CD14-positive monocyte (primary cell): Measurements from ENCODE around the gene IER3IP1. TPM values are rescaled to one million over a fixed set of nuclear protein-coding genes. Genes with fewer than 3 reads are reported as not detected.

ENCODE experiments used
- DNase-seq, 3 donors: peaks; one replicate each; pipeline ENCODE4 v3.0.0-alpha.2; 2011 to 2022
- H2AFZ ChIP-seq: 2 replicates; pipeline ENCODE4 v1.6.0; 2012; ENCODE audit warnings: mild to moderate bottlenecking, low read depth, low read length, inconsistent platforms; ENCODE audit not compliant: insufficient read depth, poor library complexity, severe bottlenecking
- H3K27ac ChIP-seq, 2 donors: 1 replicate in 1 of 2; 2 replicates in 1 of 2; pipeline ENCODE4 v1.5.1; 2012 to 2013; ENCODE audit warnings: low read length in 2 of 2, control low read depth in 1 of 2, inconsistent platforms in 1 of 2, low read depth in 1 of 2, mild to moderate bottlenecking in 1 of 2
- H3K27me3 ChIP-seq, 2 donors: one replicate each; pipeline versions ENCODE4 v1.6.0 to v1.6.1; 2011 to 2013; ENCODE audit warnings: low read length in 2 of 2; ENCODE audit not compliant: control insufficient read depth in 2 of 2, insufficient read depth in 2 of 2
- H3K36me3 ChIP-seq, 2 donors: replicated peaks in 1 of 2; 1 replicate in 1 of 2; 2 replicates in 1 of 2; pipeline versions ENCODE4 v1.5.1 to v1.6.1; 2012 to 2013; ENCODE audit warnings: low read length in 2 of 2, control low read depth in 1 of 2, inconsistent platforms in 1 of 2, mild to moderate bottlenecking in 1 of 2; ENCODE audit not compliant: insufficient read depth in 2 of 2, control insufficient read depth in 1 of 2
- H3K4me1 ChIP-seq, 2 donors: 1 replicate in 1 of 2; 2 replicates in 1 of 2; pipeline versions ENCODE4 v1.5.1 to v1.6.1; 2012 to 2013; ENCODE audit warnings: low read length in 2 of 2, control low read depth in 1 of 2, inconsistent platforms in 1 of 2, mild to moderate bottlenecking in 1 of 2, moderate library complexity in 1 of 2; ENCODE audit not compliant: insufficient read depth in 2 of 2, control insufficient read depth in 1 of 2
- H3K4me2 ChIP-seq: replicated peaks from 2 replicates; pipeline ENCODE3; 2012; ENCODE audit warnings: low read length, moderate library complexity, mild to moderate bottlenecking; ENCODE audit not compliant: poor library complexity, severe bottlenecking; ENCODE audit errors: extremely low read depth
- H3K4me3 ChIP-seq, 3 experiments: fragments of 200-600 bp in 1 of 3; sonication (generic) in 1 of 3; replicated peaks in 1 of 3; 1 replicate in 2 of 3; 2 replicates in 1 of 3; pipeline ENCODE4 v1.5.1; 2011 to 2013; ENCODE audit warnings: low read length in 3 of 3, mild to moderate bottlenecking in 3 of 3, control low read depth in 2 of 3, low read depth in 2 of 3, inconsistent platforms in 1 of 3, moderate library complexity in 1 of 3
- H3K79me2 ChIP-seq: 2 replicates; pipeline ENCODE4 v1.6.0; 2012; ENCODE audit warnings: mild to moderate bottlenecking, control low read depth, inconsistent platforms, low read length, moderate library complexity; ENCODE audit not compliant: insufficient read depth
- H3K9ac ChIP-seq: 2 replicates; pipeline ENCODE4 v1.6.0; 2017; ENCODE audit warnings: low read length, mild to moderate bottlenecking; ENCODE audit not compliant: insufficient read depth, poor library complexity, severe bottlenecking
- H3K9me3 ChIP-seq, 2 donors: replicated peaks in 1 of 2; 1 replicate in 1 of 2; 2 replicates in 1 of 2; pipeline versions ENCODE4 v1.5.1 to v1.6.1; 2012 to 2013; ENCODE audit warnings: low read length in 2 of 2, control low read depth in 1 of 2; ENCODE audit not compliant: control insufficient read depth in 1 of 2, insufficient read depth in 1 of 2
- H4K20me1 ChIP-seq: 2 replicates; pipeline ENCODE4 v1.6.0; 2012; ENCODE audit warnings: mild to moderate bottlenecking, low read length, control low read depth, moderate library complexity; ENCODE audit not compliant: insufficient read depth
- H3K27ac Mint-ChIP-seq, 7 donors: one replicate each; pipeline ENCODE4 v1.8.0; 2020; ENCODE audit warnings: mild to moderate bottlenecking in 7 of 7, mixed read lengths in 7 of 7, moderate library complexity in 6 of 7, inconsistent platforms in 2 of 7
- H3K27me3 Mint-ChIP-seq, 3 donors: one replicate each; pipeline ENCODE4 v1.8.0; 2021 to 2022; ENCODE audit warnings: low read depth in 3 of 3, mild to moderate bottlenecking in 3 of 3, mixed read lengths in 3 of 3, moderate library complexity in 3 of 3, inconsistent platforms in 1 of 3
- H3K36me3 Mint-ChIP-seq, 2 donors: one replicate each; pipeline ENCODE4 v1.8.0; 2020; ENCODE audit warnings: mixed read lengths in 2 of 2, inconsistent platforms in 1 of 2, mild to moderate bottlenecking in 1 of 2
- H3K4me1 Mint-ChIP-seq: one replicate; pipeline ENCODE4 v1.8.0; 2020; ENCODE audit warnings: mild to moderate bottlenecking, mixed read lengths
- H3K4me3 Mint-ChIP-seq, 2 donors: one replicate each; pipeline ENCODE4 v1.8.0; 2020; ENCODE audit warnings: mild to moderate bottlenecking in 2 of 2, mixed read lengths in 2 of 2, moderate library complexity in 1 of 2
- H3K9me3 Mint-ChIP-seq, 7 donors: one replicate each; pipeline ENCODE4 v1.8.0; 2020 to 2022; ENCODE audit warnings: mixed read lengths in 7 of 7, mild to moderate bottlenecking in 6 of 7, moderate library complexity in 6 of 7, inconsistent platforms in 2 of 7
- WGBS: methylation state at CpG from one replicate; pipeline ENCODE4 v1.1.5; 2013; ENCODE audit warnings: missing lambda C conversion rate; ENCODE audit not compliant: insufficient coverage; 5-methylcytosine and 5-hydroxymethylcytosine counted together
- intact Hi-C, 2 donors: fragments of 100-400 bp; cut with micrococcal nuclease; formaldehyde crosslinking; loops; one replicate each; pipeline versions ENCODE4 v1.15.0 to v1.15.1; 2023
- polyA plus RNA-seq, 3 donors: library from polyadenylated mRNA; depleted of rRNA in 1 of 3; unstranded in 2 of 3; stranded (reverse) in 1 of 3; fragments of 300-500 nt in 2 of 3; fragments of >200 nt in 1 of 3; fragmentation: Illumina TruSeq in 2 of 3; gene quantifications; 1 replicate in 2 of 3; 2 replicates in 1 of 3; pipeline ENCODE4 v1.2.3, GENCODE V29; 2012 to 2021
- TF ChIP-seq, protein P1 (sequence below): fragments of 200-600 bp; IDR thresholded peaks from one replicate; pipeline ENCODE4 v1.8.0; 2022; ENCODE audit warnings: antibody characterized with exemption, mild to moderate bottlenecking

IER3IP1 gene
- polyA plus RNA-seq, 3 donors = 3.8 to 17.2 (median 14.4) TPM

DNA sequence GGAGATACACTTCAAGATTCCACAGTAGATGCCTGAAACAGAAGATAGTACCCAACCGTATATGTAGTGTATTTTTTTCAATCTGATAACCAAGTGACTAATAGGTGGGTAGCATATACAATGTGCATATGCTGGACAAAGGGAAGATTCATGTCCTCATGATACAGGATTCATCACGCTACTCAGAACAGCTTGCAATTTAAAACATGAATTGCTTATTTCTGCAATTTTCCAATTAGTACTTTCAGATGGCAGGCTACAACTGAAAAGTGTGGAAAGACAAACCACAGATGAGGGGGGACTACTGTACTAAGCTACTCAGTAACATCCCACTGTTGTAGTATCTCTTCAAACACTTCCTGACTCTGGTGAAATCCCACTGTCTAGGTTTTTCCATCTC lies 3.7 kb downstream of the IER3IP1 start:
- no peaks in the 10 kb centered on the region for H3K9me3 ChIP-seq
- H3K36me3 ChIP-seq = no peaks in the 10 kb centered on the region
- peaks cover 15% of the 10 kb centered on the region for H4K20me1 ChIP-seq
- H3K27ac ChIP-seq = no peak overlapping the region
- H3K9me3 Mint-ChIP-seq = no peaks in the 10 kb centered on the region
- intact Hi-C loops = no loop called here
- H3K4me2 ChIP-seq = no peak overlapping the region
- peaks cover 3 to 4% (median 3%) of the 10 kb centered on the region in 3 donors for H3K27me3 Mint-ChIP-seq
- WGBS = no CpG with 5 or more reads among the region's 2 CpGs
- peaks cover 2% of the 10 kb centered on the region for H3K4me1 Mint-ChIP-seq
- TF ChIP-seq, protein P1, sequence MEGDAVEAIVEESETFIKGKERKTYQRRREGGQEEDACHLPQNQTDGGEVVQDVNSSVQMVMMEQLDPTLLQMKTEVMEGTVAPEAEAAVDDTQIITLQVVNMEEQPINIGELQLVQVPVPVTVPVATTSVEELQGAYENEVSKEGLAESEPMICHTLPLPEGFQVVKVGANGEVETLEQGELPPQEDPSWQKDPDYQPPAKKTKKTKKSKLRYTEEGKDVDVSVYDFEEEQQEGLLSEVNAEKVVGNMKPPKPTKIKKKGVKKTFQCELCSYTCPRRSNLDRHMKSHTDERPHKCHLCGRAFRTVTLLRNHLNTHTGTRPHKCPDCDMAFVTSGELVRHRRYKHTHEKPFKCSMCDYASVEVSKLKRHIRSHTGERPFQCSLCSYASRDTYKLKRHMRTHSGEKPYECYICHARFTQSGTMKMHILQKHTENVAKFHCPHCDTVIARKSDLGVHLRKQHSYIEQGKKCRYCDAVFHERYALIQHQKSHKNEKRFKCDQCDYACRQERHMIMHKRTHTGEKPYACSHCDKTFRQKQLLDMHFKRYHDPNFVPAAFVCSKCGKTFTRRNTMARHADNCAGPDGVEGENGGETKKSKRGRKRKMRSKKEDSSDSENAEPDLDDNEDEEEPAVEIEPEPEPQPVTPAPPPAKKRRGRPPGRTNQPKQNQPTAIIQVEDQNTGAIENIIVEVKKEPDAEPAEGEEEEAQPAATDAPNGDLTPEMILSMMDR = no peak
- H3K4me3 ChIP-seq = no peak overlapping the region
- peaks cover 12 to 14% of the 10 kb centered on the region in 2 donors for H3K4me1 ChIP-seq
- H2AFZ ChIP-seq = no peak overlapping the region
- no peak overlapping the region for H3K4me3 Mint-ChIP-seq
- no peak for DNase-seq
- no peaks in the 10 kb centered on the region for H3K36me3 Mint-ChIP-seq
- no peaks in the 10 kb centered on the region for H3K27me3 ChIP-seq
- no peak overlapping the region for H3K27ac Mint-ChIP-seq
- peaks cover 82% of the 10 kb centered on the region for H3K79me2 ChIP-seq
- H3K9ac ChIP-seq = no peak overlapping the region

DNA sequence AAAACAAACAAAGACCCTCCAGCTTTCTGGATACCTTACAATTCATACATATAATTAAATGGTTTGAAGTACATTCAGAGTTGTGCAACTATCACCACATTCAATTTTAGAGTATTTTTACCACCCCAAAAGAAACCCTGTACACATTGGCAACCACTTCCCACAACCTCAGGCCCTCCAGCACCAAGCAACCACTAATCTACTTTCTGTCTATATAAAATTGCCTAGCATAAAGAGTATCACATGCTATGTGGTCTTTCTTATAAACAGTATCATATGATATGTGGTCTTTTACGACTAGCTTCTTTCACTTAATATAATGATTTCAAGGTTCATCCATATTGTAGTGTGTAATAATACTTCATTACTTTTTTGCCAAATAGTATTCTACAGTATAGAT lies 7.3 kb downstream of the IER3IP1 start:
- intact Hi-C loops = no loop called here
- peaks cover 3 to 13% of the 10 kb centered on the region in 2 donors for H3K36me3 Mint-ChIP-seq
- H3K9me3 Mint-ChIP-seq = no peaks in the 10 kb centered on the region
- H3K9me3 ChIP-seq = no peaks in the 10 kb centered on the region
- no peak overlapping the region for H3K4me3 Mint-ChIP-seq
- no peak for DNase-seq
- H3K4me2 ChIP-seq = no peak overlapping the region
- no peak overlapping the region for H3K4me3 ChIP-seq
- no CpG with 5 or more reads among the region's 1 CpG for WGBS
- TF ChIP-seq, protein P1 = no peak
- no peaks in the 10 kb centered on the region for H3K4me1 ChIP-seq
- no peaks in the 10 kb centered on the region for H3K27me3 Mint-ChIP-seq
- H3K27me3 ChIP-seq = no peaks in the 10 kb centered on the region
- peaks cover 36% of the 10 kb centered on the region for H4K20me1 ChIP-seq
- H3K36me3 ChIP-seq = no peaks in the 10 kb centered on the region
- no peak overlapping the region for H3K9ac ChIP-seq
- no peaks in the 10 kb centered on the region for H3K4me1 Mint-ChIP-seq
- no peak overlapping the region for H2AFZ ChIP-seq
- H3K27ac Mint-ChIP-seq = no peak overlapping the region
- peaks cover 95% of the 10 kb centered on the region for H3K79me2 ChIP-seq
- H3K27ac ChIP-seq = no peak overlapping the region
